Smooth muscle cell (in vitro differentiated cells): ENCODE measurements around the gene DNM3. TPM values are rescaled to one million over a fixed set of nuclear protein-coding genes. Genes with fewer than 3 reads are reported as not detected.
"Not testable (repeated sequence)": the region's sequence is repeated elsewhere in the genome, so short reads cannot be mapped to it uniquely, and the experiment has no call there.

Source experiments
- DNase-seq: peaks from one replicate; lab custom pipeline; 2025; ENCODE audit not compliant: unreplicated experiment; lab: John Stamatoyannopoulos, UW
- H2AFZ ChIP-seq: fragments of 200-600 bp; sonication (generic); 2 replicates; pipeline ENCODE4 v1.6.0; 2016; ENCODE audit warnings: antibody characterized with exemption, low read depth, mild to moderate bottlenecking
- H3F3A ChIP-seq: fragments of 200-600 bp; sonication (generic); 2 replicates; pipeline ENCODE4 v1.6.0; 2017; ENCODE audit warnings: antibody characterized with exemption, low read depth
- H3K27ac ChIP-seq: fragments of 200-600 bp; sonication (generic); 2 replicates; pipeline ENCODE4 v1.5.1; 2016; ENCODE audit warnings: low read depth, mild to moderate bottlenecking
- H3K27me3 ChIP-seq: fragments of 200-600 bp; sonication (generic); 2 replicates; pipeline ENCODE4 v1.6.1; 2016; ENCODE audit warnings: low read depth, mild to moderate bottlenecking
- H3K36me3 ChIP-seq: fragments of 200-600 bp; sonication (generic); 2 replicates; pipeline ENCODE4 v1.5.1; 2016; ENCODE audit warnings: low read depth
- H3K4me1 ChIP-seq: fragments of 200-600 bp; sonication (generic); 2 replicates; pipeline ENCODE4 v1.5.1; 2016; ENCODE audit warnings: low read depth
- H3K4me2 ChIP-seq: fragments of 200-600 bp; sonication (generic); 2 replicates; pipeline ENCODE4 v1.6.0; 2016; ENCODE audit warnings: mild to moderate bottlenecking
- H3K4me3 ChIP-seq: fragments of 200-600 bp; sonication (generic); 2 replicates; pipeline ENCODE4 v1.5.1; 2016; ENCODE audit warnings: mild to moderate bottlenecking
- H3K79me2 ChIP-seq: fragments of 200-600 bp; sonication (generic); 2 replicates; pipeline ENCODE4 v1.6.0; 2016; ENCODE audit warnings: low read depth, mild to moderate bottlenecking
- H3K9ac ChIP-seq: fragments of 200-600 bp; sonication (generic); 2 replicates; pipeline ENCODE4 v1.6.0; 2016; ENCODE audit warnings: low read depth
- H3K9me3 ChIP-seq: fragments of 200-600 bp; sonication (generic); replicated peaks from 2 replicates; pipeline ENCODE4 v1.5.1; 2016; ENCODE audit warnings: low read depth
- H4K20me1 ChIP-seq: fragments of 200-600 bp; sonication (generic); 2 replicates; pipeline ENCODE4 v1.6.0; 2016; ENCODE audit warnings: low read depth
- WGBS: methylation state at CpG from one replicate; pipeline ENCODE4 v1.1.7; 2016; ENCODE audit warnings: low lambda C conversion rate; 5-methylcytosine and 5-hydroxymethylcytosine counted together
- polyA plus RNA-seq: library from polyadenylated mRNA; unstranded; fragments of >200 nt; fragmentation: Nextera tagmentation; extraction: Ambion mirVana; gene quantifications from 2 replicates; pipeline ENCODE4 v1.2.1, GENCODE V29; 2016
- total RNA-seq: library from RNA; depleted of rRNA; stranded (reverse); fragments of >200 nt; gene quantifications from 2 replicates; pipeline ENCODE4 v1.2.3, GENCODE V29; 2014
- TF ChIP-seq, protein P1 (sequence below): fragments of 200-600 bp; sonication (generic); IDR thresholded peaks from 2 replicates; pipeline ENCODE4 v1.5.1; 2017; ENCODE audit warnings: borderline replicate concordance, mild to moderate bottlenecking, antibody characterized with exemption; ENCODE audit not compliant: insufficient read depth, poor library complexity, severe bottlenecking

DNM3 gene
- total and polyA plus RNA-seq, 2 experiments from 2014 or later: 1.7 to 3.0 TPM

DNA sequence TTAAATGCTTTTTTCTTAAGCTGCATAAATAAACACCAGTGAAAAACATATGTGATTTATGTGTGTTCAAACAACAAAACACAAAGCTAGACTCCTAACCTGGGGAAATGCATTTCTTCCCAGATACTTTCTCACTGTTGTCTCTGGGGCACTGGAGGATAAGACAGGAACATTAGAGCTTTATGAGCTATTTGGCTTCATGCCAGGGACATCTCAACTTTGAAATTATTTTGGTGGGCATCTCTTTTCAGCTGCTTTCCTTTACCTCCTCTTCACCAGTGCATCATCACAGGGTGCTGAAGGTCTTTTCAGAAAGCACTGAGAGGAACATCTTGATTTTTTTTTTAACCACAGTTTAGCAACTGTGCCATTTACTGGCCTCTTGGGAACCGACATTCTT, 212.9 kb downstream of the DNM3 start:
- Histone ChIP-seq H3K9ac (no peak overlapping the region), H3K9me3 (no peaks in the 10 kb centered on the region), H3K27ac (no peak overlapping the region), H4K20me1 (no peaks in the 10 kb centered on the region), H3K36me3 (no peaks in the 10 kb centered on the region), H3K4me3 (no peak overlapping the region), H2AFZ (no peak overlapping the region), H3K4me2 (no peak overlapping the region), H3K4me1 (no peaks in the 10 kb centered on the region), H3F3A (no peaks in the 10 kb centered on the region), H3K27me3 (no peaks in the 10 kb centered on the region), H3K79me2 (no peaks in the 10 kb centered on the region)
- TF ChIP-seq, protein P1, sequence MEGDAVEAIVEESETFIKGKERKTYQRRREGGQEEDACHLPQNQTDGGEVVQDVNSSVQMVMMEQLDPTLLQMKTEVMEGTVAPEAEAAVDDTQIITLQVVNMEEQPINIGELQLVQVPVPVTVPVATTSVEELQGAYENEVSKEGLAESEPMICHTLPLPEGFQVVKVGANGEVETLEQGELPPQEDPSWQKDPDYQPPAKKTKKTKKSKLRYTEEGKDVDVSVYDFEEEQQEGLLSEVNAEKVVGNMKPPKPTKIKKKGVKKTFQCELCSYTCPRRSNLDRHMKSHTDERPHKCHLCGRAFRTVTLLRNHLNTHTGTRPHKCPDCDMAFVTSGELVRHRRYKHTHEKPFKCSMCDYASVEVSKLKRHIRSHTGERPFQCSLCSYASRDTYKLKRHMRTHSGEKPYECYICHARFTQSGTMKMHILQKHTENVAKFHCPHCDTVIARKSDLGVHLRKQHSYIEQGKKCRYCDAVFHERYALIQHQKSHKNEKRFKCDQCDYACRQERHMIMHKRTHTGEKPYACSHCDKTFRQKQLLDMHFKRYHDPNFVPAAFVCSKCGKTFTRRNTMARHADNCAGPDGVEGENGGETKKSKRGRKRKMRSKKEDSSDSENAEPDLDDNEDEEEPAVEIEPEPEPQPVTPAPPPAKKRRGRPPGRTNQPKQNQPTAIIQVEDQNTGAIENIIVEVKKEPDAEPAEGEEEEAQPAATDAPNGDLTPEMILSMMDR: no peak
- no peak for DNase-seq
- 87% methylated on average over 1 of the region's 1 CpG for WGBS

DNA sequence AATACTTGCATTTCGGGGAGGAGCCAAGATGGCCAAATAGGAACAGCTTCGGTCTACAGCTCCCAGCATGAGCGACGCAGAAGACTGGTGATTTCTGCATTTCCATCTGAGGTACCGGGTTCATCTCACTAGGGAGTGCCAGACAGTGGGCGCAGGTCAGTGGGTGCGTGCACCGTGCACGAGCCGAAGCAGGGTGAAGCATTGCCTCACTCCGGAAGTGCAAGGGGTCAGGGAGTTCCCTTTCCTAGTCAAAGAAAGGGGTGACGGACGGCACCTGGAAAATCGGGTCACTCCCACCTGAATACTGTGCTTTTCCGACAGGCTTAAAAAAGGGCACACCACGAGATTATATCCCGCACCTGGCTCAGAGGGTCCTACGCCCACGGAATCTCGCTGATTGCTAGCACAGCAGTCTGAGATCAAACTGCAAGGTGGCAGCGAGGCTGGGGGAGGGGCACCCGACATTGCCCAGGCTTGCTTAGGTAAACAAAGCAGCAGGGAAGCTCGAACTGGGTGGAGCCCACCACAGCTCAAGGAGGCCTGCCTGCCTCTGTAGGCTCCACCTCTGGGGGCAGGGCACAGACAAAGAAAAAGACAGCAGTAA, 214.6 kb downstream of the DNM3 start:
- not testable (repeated sequence) for H3K4me3 ChIP-seq, DNase-seq, H3K9me3 ChIP-seq, H3K4me1 ChIP-seq, H3K27me3 ChIP-seq, H3K4me2 ChIP-seq, H3K27ac ChIP-seq, H3K79me2 ChIP-seq, H4K20me1 ChIP-seq, H3K36me3 ChIP-seq, H2AFZ ChIP-seq, H3K9ac ChIP-seq, H3F3A ChIP-seq
- WGBS: 83% methylated on average over 23 of the region's 23 CpGs

DNA sequence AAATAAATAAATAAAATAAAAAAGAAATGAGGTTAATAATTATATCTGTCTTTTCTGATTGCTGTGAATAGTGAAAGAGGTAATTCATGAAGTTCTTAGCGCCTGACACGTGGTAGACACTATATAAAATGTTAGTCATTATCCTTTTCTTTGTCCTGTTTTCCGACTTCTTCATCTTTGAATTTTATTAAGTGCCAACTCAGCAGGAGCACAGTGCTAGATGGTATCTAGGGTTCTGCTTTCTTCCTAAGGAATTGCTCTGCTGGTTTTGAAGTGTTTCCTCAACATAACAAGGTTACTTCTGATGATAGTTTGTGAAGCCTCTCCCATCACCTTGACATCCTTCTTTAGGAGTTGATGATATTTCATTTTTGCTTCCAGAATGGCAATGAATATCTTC, 227.0 kb downstream of the DNM3 start:
- TF ChIP-seq, protein P1: no peak
- 66% methylated on average over 3 of the region's 3 CpGs for WGBS
- H3K4me1 ChIP-seq: no peaks in the 10 kb centered on the region
- H3K4me3 ChIP-seq: no peak overlapping the region
- H3K4me2 ChIP-seq: peak overlapping the region; percentile 38
- no peaks in the 10 kb centered on the region for H3K9me3 ChIP-seq
- H3K9ac ChIP-seq: no peak overlapping the region
- H2AFZ ChIP-seq: no peak overlapping the region
- H3K36me3 ChIP-seq: no peaks in the 10 kb centered on the region
- peaks cover 6% of the 10 kb centered on the region for H3F3A ChIP-seq
- no peaks in the 10 kb centered on the region for H3K27me3 ChIP-seq
- no peak overlapping the region for H3K27ac ChIP-seq
- no peaks in the 10 kb centered on the region for H4K20me1 ChIP-seq
- H3K79me2 ChIP-seq: no peaks in the 10 kb centered on the region
- no peak for DNase-seq

DNA sequence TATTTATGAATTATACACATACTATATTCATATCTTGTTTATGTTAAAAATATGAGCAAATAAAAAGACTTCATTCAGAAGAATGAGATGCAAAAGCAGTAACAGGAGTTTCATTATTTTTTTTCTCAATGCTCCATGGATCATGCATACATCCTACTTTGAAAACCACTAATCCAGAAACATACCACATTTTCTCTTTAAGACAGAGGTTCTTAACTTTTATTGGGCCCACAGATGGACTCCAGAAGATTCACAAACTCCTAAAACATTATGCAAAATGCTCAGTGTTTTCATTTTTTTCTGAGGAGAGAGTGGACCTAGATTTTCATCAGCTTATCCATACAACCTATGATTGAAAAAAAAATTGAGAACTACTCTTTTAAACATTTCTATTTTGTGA, 227.8 kb downstream of the DNM3 start:
- H3K9me3 ChIP-seq: no peaks in the 10 kb centered on the region
- H3K9ac ChIP-seq: no peak overlapping the region
- TF ChIP-seq, protein P1: no peak
- H3K4me1 ChIP-seq: no peaks in the 10 kb centered on the region
- peaks cover 6% of the 10 kb centered on the region for H3F3A ChIP-seq
- no peak overlapping the region for H2AFZ ChIP-seq
- H3K27me3 ChIP-seq: no peaks in the 10 kb centered on the region
- no peaks in the 10 kb centered on the region for H3K36me3 ChIP-seq
- H3K27ac ChIP-seq: peak overlapping the region; percentile 8
- H3K79me2 ChIP-seq: no peaks in the 10 kb centered on the region
- H3K4me3 ChIP-seq: no peak overlapping the region
- peak overlapping the region; percentile 38 for H3K4me2 ChIP-seq
- no peak for DNase-seq
- no peaks in the 10 kb centered on the region for H4K20me1 ChIP-seq
